Calu3 (cell line): Measurements from ENCODE around the gene GRIK4. TPM values are rescaled to one million over a fixed set of nuclear protein-coding genes. Genes with fewer than 3 reads are reported as not detected.

ENCODE experiments used
- BruUV-seq: library from RNA; stranded (reverse); fragments of 400-500 nt; replicated peaks from 2 replicates; lab custom pipeline; 2021; lab: Mats Ljungman, UMichigan
- CTCF ChIA-PET: fragments of 300-600 bp; sonication (Branson Sonifier 250); formaldehyde crosslinking; loops from one replicate; lab custom pipeline; 2022; ENCODE audit warnings: antibody characterized with exemption; lab: Charles Lee
- DNase-seq: peaks from one replicate; pipeline ENCODE4 v3.0.0; 2022
- H3K27ac Mint-ChIP-seq: one replicate; pipeline ENCODE4 v1.8.0; 2022; ENCODE audit warnings: mixed read lengths; ENCODE audit not compliant: unreplicated experiment
- H3K27me3 Mint-ChIP-seq: one replicate; pipeline ENCODE4 v1.8.0; 2022; ENCODE audit warnings: mixed read lengths; ENCODE audit not compliant: unreplicated experiment
- H3K36me3 Mint-ChIP-seq: one replicate; pipeline ENCODE4 v1.8.0; 2022; ENCODE audit warnings: mild to moderate bottlenecking, moderate library complexity, mixed read lengths; ENCODE audit not compliant: insufficient read depth, unreplicated experiment
- H3K4me1 Mint-ChIP-seq: one replicate; pipeline ENCODE4 v1.8.0; 2022; ENCODE audit warnings: mild to moderate bottlenecking, low read depth, mixed read lengths; ENCODE audit not compliant: unreplicated experiment
- H3K4me3 Mint-ChIP-seq: one replicate; pipeline ENCODE4 v1.8.0; 2022; ENCODE audit warnings: mild to moderate bottlenecking, low read depth, moderate library complexity, mixed read lengths; ENCODE audit not compliant: unreplicated experiment
- H3K9me3 Mint-ChIP-seq: one replicate; pipeline ENCODE4 v1.8.0; 2022; ENCODE audit warnings: low read depth, mixed read lengths; ENCODE audit not compliant: unreplicated experiment
- CTCF ChIP-seq: fragments of 200-600 bp; IDR thresholded peaks from one replicate; pipeline ENCODE4 v1.8.0; 2022; ENCODE audit warnings: antibody characterized with exemption; ENCODE audit not compliant: unreplicated experiment
- intact Hi-C: fragments of 100-400 bp; cut with micrococcal nuclease; formaldehyde crosslinking; loops from one replicate; pipeline ENCODE4 v1.10.0; 2022; ENCODE audit not compliant: unreplicated experiment
- total RNA-seq: library from RNA; stranded (reverse); gene quantifications from 2 replicates; pipeline ENCODE4 v1.2.3, GENCODE V29; 2022

Gene GRIK4
- total RNA-seq, 1 experiment from 2014 or later: not detected

GRCh38 chr11:120626791-120627190, 115.2 kb downstream of the GRIK4 start:
- Mint-ChIP-seq H3K9me3 (no peaks in the 10 kb centered on the region), H3K27ac (no peak overlapping the region), H3K4me3 (no peak overlapping the region), H3K36me3 (no peaks in the 10 kb centered on the region), H3K27me3 (peaks cover 79% of the 10 kb centered on the region), H3K4me1 (no peaks in the 10 kb centered on the region)
- intact Hi-C loops: no loop called here
- no TSS peak for BruUV-seq
- no peak for TF ChIP-seq CTCF
- DNase-seq: no peak
- CTCF ChIA-PET: no interaction called here

- Mint-ChIP-seq H3K9me3 (no peaks in the 10 kb centered on the region), H3K4me1 (no peaks in the 10 kb centered on the region), H3K36me3 (no peaks in the 10 kb centered on the region), H3K4me3 (no peak overlapping the region), H3K27me3 (peaks cover 86% of the 10 kb centered on the region), H3K27ac (no peak overlapping the region)
- no peak for DNase-seq
- intact Hi-C loops: no loop called here
- BruUV-seq: no TSS peak
- TF ChIP-seq CTCF: no peak
- CTCF ChIA-PET: no interaction called here
Measured at GRCh38 chr11:120627327-120628163, 116.0 kb downstream of the GRIK4 start.

- Mint-ChIP-seq H3K27ac (no peak overlapping the region), H3K9me3 (no peaks in the 10 kb centered on the region), H3K27me3 (peaks cover 97% of the 10 kb centered on the region), H3K4me3 (no peak overlapping the region), H3K4me1 (no peaks in the 10 kb centered on the region), H3K36me3 (no peaks in the 10 kb centered on the region)
- CTCF ChIA-PET: no interaction called here
- TF ChIP-seq CTCF: no peak
- BruUV-seq: no TSS peak
- no peak for DNase-seq
- intact Hi-C loops: no loop called here
Measured at GRCh38 chr11:120629407-120630080, 118.0 kb downstream of the GRIK4 start.

GRCh38 chr11:120630122-120630521, 118.6 kb downstream of the GRIK4 start:
- Mint-ChIP-seq H3K36me3 (no peaks in the 10 kb centered on the region), H3K4me3 (no peak overlapping the region), H3K4me1 (no peaks in the 10 kb centered on the region), H3K27ac (no peak overlapping the region), H3K9me3 (no peaks in the 10 kb centered on the region), H3K27me3 (peaks cover 91% of the 10 kb centered on the region)
- TF ChIP-seq CTCF: no peak
- no TSS peak for BruUV-seq
- intact Hi-C loops: no loop called here
- no peak for DNase-seq
- CTCF ChIA-PET: no interaction called here
